HepG2 (cell line): Measurements from ENCODE around the gene SH2D1B.

Experiments
- NFIC ChIP-seq: IDR thresholded peaks from 2 replicates; pipeline ENCODE4 v1.6.1; 2012; ENCODE audit warnings: mild to moderate bottlenecking, low read length, inconsistent platforms
- ZNF510 ChIP-seq: sonication (generic); formaldehyde crosslinking; IDR thresholded peaks from 2 replicates; pipeline ENCODE4 v1.4.0; 2020; ENCODE audit warnings: low read depth, mild to moderate bottlenecking, missing genetic modification reagents
- ZNF83 ChIP-seq: sonication (generic); formaldehyde crosslinking; IDR thresholded peaks from 2 replicates; pipeline ENCODE4 v1.4.0; 2020; ENCODE audit warnings: missing genetic modification reagents, mild to moderate bottlenecking, borderline replicate concordance
- TF ChIP-seq, protein P1 (sequence below): sonication (generic); formaldehyde crosslinking; IDR thresholded peaks from 2 replicates; pipeline ENCODE4 v1.4.0; 2020; ENCODE audit warnings: missing genetic modification reagents

DNA sequence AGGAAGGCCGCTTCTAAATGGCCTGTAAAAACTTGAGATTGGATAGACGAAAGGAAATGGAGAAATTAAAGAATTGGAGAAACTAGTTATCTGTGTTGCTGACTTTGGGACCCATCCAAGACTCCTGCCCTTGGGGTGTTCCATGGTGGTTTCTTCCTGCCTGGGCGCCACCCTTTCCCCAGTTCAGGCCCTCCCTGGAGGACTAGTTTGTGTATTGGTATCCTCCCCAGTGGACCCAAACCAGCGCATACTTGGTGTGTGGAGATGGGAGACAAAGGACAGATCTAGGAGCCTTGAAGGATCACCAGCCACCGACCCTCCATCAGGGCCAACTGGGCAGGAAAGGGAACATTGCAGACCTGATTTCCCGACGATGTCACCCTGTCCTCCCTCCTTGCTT lies 42.4 kb downstream of the SH2D1B start:
- TF ChIP-seq ZNF510 (CRISPR knock-in tag) (no peak), ZNF83 (CRISPR knock-in tag) (no peak), NFIC (no peak)
- TF ChIP-seq, protein P1, sequence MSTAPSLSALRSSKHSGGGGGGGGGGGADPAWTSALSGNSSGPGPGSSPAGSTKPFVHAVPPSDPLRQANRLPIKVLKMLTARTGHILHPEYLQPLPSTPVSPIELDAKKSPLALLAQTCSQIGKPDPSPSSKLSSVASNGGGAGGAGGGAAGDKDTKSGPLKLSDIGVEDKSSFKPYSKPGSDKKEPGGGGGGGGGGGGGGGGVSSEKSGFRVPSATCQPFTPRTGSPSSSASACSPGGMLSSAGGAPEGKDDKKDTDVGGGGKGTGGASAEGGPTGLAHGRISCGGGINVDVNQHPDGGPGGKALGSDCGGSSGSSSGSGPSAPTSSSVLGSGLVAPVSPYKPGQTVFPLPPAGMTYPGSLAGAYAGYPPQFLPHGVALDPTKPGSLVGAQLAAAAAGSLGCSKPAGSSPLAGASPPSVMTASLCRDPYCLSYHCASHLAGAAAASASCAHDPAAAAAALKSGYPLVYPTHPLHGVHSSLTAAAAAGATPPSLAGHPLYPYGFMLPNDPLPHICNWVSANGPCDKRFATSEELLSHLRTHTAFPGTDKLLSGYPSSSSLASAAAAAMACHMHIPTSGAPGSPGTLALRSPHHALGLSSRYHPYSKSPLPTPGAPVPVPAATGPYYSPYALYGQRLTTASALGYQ: no peak
